LHCN-M2 (cell line): ENCODE measurements around the gene SERPINA10. TPM values are rescaled to one million over a fixed set of nuclear protein-coding genes. Genes with fewer than 3 reads are reported as not detected.
"Not testable (repeated sequence)": the region's sequence is repeated elsewhere in the genome, so short reads cannot be mapped to it uniquely, and the experiment has no call there.

Source experiments
- DNase-seq: peaks from one replicate; pipeline ENCODE4 v3.0.0-alpha.2; 2012; ENCODE audit warnings: low read depth
- total RNA-seq: library from RNA; depleted of rRNA; stranded (reverse); fragments of >200 nt; gene quantifications from 2 replicates; pipeline ENCODE4 v1.2.3, GENCODE V29; 2014

The SERPINA10 gene
- total RNA-seq, 1 experiment from 2014 or later = not detected

DNA sequence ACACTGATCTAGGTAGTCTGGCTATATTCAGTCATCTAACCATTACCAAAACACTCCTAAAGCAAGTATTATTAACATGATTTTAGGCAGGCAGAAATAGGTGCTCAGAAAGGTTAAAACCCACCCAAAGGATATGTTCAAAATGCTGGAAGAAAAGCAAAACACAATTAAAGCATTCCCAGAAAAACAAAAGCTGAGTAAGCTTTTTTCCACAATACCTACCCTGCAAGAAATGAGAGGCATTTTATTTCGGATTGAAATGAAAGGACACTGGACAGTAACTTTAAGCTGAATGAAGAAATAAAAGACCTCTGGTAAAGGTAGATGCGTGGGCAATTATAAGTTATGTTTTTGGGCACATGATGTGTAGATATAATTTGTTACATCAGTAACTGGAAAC lies 21.8 kb upstream of the SERPINA10 start:
- DNase-seq = no peak

DNA sequence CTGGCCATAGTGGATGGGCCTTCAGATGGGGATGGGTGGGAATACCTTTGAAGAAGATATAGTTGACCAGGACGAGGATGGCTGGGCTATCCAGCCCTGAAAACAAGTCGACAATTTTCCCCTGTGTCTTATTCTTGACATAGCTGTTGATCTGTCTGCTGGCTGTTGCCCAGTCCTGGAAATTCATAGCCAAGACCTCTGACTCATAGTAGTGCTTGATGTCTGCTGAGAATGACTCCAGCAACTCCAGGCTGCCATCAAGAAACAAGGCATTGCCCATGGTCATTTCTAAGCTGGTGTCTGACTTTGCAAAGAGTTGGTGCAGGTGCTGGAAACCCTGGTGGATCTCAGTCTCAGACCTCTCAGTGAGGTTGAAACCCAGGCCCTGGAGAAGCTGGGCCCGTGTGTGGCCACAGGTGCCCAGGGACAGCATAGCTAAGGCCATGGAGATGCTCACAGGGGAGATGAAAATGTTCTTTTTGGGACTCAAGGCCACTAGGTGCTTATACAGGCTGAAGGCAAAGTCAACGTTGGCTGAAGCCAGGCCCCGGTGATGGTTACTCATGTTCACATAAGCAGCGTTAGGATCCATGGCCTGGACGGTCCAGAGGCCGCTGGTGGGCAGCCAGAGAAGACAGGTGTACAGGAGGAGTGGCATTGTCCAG lies 21.1 kb upstream of the SERPINA10 start:
- DNase-seq = no peak

DNA sequence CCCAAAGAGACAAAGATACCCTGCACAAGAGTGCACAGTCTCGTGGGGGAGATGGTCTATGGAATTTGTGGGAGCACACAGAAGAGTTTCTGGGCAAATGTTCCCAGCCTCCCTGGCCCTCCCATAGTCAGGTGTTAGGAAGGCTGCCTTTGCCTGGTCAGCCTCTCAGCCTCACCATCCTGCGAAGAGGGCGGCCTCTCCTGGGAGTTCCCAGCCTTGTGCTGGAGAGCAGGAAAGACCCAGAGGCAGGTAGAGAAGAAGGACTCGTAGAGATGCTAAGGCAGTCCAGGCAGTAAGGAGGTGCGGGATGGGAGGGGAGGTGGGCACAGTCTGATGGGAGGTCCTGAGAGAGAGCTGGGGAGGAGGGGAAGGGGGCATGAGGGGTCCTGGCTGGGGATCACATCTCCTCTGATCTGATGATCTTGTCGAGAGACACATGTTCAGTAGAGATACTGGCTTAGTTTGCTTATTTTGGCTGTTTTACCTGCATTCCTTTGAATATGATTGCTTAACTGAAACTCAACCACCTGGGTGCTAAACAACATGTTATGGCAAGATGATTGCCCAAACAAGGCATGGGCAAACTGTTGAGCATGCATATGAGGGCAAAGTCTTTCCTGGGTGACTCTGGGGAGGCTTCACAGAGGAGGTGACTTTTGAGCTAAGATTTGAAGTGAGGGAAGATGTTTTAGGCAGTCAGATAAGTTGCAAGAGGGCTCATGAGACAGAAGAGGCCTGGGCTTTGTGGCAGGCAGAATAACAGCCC lies 19.6 kb upstream of the SERPINA10 start:
- no peak for DNase-seq

DNA sequence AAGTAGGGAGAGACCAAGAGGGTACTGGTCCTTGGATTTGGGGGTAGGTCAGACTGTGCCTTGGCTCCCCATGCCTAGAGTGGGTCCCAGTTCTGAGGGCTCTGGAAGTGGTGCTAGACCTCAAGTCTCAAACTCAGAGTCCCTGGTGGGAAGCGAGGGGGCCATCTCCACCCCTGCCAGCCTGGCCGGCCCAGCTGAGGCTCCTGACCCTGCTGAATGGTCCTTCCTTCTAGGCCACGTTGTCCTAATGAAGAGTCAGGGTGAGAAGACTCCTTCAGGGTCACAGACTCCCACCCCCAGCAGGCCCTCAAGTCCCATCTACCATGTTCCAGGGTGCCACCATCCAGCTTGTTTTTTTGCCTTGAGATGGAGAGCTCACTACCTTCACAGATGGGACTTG lies 17.2 kb upstream of the SERPINA10 start:
- DNase-seq = no peak

DNA sequence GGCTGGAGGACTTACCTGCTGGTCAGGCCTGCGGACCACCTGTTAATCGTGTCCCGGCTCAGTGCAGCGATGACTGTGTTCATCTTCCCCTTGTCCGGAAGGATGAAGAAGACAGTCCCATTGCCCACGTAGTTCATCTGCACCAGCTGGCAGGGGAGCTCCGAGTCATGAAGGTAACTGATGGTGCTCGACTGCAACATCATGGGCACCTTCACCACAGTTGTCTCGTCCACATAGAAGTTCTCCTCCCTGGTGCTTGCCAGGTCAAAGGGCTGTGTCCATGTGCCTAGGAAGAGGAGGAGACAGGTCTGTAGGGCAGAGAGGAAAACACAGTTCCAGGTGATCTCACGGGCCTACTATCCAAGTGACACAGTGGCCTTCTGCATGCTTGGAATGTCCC lies 16.7 kb upstream of the SERPINA10 start:
- no peak for DNase-seq

DNA sequence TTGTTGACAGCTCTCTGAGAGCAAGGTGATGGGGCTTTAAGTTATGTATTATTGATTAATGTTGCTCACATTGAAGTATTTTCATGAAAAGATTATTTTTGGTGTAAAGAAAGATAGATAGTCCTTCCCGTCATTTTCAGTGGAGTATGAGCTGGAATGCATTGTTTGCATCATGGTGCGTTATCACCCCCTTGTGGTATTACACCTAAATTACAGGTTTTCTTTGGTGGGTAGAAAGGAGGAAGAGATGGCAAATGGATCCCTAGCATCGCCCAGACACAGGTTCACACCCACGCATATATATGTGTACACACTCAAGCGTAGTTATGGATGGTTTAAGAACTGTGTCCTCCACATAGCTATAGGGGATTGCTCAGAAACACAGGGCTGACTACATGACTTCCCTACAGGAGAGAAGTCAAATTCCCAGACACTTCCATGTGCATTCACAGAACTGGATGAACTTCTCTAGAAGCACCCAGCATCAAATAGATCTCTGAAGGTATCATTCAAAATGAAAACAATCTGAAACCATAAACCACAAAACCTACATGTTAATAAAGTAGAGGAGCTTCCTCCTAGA lies 14.4 kb upstream of the SERPINA10 start:
- no peak for DNase-seq

DNA sequence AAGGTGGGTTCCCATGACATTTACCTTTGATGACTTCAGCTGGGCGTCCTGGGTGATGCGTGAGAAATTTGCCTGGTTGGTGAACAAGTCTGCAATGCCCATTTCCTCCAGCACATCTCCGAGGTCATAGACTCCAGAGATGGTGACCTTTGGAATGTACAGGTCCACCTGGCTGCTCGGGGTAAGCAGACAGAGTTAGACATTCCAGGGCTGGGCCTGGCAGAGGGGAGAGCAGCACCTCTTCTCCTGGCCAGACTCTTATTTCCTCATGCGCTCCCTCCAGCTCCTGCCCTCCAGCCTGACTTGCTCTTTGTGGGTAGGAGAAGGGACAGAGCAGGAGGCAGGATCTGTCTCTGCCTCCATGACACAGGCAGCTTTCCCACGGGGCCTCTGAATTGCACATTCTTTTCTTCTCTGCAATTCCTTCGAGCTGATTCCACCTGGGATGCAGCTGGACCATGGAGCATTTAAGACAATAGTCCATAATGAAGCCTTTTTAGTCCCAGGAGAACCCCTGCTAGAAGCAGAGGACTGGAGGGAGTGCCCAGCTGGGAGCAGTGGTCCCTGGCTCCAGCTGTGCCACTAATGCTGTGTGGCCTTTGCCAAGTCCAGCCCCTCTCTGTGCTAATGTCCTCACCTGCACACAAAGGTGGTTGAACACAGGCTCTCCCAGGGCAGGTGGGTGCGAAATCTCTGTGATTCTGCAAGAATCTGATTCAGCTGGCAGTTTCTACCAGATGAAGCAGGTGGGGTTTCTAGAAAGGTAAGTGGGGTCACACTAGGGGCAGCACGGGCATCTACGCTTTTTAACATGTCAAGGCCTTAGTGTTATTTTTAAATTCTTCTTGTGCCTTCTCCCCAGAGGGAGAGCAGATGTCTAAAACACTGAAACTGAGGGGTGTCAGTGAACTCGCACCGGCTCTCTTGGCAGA lies 13.2 kb upstream of the SERPINA10 start:
- DNase-seq = no peak

DNA sequence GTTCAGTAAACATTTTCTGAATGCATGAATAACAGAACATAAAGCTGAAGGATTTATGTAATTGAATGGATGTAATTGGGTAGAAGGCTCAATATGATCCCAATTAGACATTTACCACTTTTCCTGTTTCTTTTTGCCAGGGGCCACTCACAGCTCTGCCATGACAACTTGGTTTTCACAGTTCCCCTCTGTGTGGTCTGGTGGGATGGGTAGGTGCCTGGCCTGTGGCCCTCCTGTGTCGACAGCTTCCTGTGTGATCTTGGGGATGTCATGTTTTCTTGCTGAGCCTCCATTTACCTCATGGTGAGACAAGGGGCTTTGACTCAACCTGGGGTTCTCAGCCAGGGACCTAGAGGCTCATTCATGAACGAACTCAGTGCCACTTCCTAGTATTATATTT lies 12.6 kb upstream of the SERPINA10 start:
- DNase-seq = no peak

DNA sequence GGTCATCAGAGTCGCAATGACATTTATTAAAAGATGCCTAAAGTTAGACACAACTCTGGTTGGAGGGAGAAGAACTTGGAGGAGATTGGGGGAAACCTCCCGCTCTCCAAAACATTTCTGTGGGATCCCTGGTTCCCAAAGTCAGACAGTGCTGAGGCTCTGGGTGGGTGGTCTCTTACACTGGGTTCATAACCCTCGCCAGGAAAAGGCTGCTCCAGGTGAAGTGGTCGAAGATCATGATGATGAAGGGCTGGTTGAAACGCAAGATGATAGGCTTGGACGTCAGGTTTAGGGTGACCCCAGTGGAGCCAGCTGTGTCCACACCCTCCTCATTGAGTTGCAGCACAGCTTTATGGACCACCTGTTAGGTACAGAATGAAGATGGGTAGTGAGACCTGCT lies 11.2 kb upstream of the SERPINA10 start:
- DNase-seq = no peak

DNA sequence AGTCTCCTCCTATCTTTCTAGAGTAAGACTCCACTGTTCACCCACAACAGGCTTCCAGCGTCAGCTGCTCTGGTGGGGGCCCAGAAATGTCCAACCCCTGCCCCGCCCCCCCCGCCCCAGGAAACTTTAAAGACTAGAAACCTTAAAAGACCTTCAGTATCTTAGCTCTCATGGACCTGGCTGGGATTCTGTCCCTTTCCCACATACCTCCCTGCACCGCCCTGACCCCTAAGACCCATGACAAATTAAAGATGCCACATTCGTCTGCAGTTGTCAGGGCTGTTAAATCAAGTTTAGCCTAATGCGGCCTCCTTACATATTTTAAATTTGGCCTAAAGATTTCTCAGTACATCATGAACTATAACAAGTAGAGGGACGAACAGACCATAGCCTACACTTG lies 10.0 kb upstream of the SERPINA10 start:
- DNase-seq = no peak

DNA sequence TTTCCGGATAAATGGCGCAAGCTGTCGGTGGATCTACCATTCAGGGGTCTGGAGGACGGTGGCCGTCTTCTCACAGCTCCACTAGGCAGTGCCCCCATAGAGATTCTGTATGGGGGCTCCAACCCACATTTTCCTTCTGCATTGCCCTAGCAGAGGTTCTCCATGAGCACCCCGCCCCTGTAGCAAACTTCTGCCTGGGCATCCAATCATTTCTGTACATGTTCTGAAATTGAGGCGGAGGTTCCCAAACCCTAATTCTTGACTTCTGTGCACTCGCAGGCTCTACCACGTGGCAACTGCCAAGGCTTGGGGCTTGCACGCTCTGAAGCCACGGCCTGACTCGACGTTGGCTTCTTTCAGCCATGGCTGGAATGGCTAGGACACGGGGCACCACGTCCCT lies 5.1 kb upstream of the SERPINA10 start:
- no peak for DNase-seq

DNA sequence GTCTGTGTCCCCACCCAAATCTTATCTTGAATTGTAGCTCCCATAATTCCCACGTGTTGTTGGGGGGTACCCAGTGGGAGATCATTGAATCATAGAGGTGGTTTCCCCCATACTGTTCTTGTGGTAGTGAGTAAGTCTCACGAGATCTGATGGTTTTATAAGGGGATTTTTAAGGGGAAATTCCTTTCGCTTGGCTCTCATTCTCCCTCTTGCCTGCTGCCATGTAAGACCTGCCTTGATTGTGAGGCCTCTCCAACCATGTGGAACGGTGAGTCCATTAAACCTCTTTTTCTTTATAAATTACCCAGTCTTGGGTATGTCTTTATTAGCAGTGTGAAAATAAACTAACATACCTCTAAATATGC lies 3.1 kb upstream of the SERPINA10 start:
- not testable (repeated sequence) for DNase-seq

DNA sequence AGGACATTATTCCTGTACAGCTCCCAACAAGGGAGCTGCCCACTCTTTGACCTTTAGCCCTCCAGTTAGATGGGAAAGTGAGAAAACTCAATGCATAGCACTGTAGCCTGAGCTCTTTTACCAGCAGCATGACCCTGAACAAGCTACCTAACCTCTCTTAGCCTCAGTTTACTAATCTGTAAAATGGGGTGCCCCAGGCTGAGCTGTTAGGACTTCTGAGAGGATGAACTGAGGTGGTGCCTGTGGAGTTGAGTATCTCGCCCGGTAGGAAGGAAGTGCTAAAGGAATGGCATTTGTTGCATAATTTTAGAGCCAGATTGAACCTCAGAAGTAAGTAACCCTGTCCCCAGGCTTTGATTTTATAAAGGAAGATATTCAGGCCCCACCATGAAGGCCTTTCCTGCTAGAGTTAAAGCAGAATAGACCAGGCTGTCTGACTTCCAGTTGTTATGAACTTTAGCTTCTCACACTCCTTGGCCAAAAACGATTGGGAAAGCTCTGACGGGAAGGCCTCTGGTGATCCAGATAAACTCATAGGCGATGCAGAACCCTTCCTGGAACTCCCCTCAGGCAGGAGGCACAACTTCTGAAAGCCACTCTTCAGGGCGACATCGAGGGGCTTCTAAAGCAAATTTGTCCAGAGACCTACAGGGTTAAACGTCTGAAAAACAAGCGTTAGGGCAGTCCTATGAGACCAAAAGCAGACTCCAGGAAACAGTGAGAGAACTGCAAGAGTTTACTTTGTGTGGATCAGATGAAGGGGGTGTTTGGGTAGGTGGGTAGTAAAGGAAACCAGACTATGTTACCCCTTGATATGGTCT lies 2.5 kb upstream of the SERPINA10 start:
- DNase-seq = no peak

DNA sequence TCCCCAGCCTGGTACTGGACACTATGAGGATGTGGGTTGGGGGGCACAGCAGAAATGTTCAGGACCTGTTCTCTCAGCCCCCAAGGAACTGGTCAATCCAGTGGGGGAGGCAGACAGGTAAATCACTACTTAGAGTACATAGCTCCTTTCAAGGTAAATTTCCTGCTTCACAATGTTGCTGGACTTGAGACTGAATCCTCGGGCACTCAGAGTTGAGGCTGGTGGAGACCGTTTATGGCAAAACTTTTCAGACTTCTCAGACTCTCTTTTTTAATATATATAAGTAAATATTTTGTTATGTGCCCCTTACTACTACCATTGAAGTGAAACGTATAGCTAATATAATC lies 483 bp upstream of the SERPINA10 start:
- DNase-seq = no peak

DNA sequence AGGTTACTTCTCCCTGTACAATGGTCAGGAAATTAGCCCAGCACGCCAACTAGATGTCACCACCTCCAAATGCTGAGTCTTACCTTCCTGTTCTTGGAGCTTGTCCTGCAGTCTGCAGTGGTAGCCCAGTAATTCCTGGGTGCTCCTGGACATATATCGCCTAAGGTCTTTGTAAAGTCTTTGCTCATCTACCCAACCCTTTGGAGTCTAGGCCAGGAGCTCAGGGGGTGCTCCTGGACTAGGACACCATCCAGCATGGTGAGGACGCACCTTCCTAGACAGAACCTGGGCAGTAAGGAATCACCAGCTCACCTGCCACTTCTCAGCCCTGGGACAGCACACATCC lies 569 bp downstream of the SERPINA10 start:
- no peak for DNase-seq

DNA sequence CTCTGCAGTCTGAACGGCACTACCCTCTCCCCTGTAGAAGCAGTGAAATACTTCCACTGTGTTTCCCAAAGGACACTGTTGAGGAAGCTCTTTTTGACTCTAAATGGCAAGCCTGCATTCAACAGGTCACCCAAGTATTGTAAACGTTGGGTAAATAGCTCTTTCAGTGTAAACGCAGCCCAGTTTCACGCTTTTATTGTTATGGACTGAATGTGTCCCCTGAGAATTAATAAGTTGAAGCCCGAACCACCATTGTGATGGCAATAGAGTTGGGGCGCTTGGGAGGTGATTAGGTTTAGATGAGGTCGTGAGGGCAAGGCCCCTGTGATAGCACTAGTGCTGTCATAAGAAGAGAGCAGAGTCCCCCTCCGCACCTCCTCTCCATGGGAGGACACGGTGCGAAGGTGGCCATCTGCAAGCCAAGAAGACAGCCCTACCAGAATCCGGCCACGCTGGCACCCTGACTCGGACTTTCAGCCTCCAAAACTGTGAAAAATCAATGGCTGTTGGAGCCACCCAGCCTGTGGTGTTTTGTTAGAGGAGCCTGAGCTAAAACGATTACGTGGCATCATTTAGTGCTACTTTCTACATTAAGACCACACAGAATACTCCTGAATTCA lies 1.1 kb downstream of the SERPINA10 start:
- DNase-seq = no peak

DNA sequence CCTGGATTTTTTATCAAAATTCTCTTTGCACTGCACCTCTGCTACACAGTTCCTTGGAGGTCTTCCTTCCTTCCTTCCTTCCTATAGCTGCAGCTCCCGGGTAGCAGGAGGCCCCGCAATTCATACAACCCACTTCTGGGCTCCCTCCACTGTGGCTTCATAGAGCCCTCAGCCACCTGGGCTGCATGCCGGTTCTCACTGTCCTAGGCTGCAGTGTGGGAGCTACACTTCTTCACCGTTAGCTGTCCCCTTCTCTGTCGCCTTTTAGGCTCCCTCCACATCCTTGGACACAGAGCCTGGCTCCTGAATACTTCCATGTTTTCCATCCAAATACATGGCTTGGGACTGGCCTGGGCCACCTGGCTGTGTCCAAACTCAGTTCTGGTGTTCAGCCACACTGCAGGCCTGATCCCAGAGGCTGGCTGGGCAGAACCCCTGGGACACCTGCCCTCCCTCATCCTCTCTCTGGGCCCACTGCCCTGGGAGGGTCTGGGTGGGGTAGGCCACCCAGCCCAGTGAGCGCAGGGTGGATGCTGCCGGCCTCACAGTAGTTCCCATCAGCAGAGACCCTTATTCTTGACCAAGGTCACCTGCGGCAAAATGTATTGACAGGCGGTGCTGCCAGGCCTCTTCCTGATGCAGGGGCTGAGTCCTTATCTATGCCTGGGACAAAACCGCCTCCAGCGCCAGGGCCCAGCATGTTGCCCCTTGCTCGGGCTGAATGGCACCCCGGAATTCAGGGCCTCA lies 1.7 kb downstream of the SERPINA10 start:
- no peak for DNase-seq

DNA sequence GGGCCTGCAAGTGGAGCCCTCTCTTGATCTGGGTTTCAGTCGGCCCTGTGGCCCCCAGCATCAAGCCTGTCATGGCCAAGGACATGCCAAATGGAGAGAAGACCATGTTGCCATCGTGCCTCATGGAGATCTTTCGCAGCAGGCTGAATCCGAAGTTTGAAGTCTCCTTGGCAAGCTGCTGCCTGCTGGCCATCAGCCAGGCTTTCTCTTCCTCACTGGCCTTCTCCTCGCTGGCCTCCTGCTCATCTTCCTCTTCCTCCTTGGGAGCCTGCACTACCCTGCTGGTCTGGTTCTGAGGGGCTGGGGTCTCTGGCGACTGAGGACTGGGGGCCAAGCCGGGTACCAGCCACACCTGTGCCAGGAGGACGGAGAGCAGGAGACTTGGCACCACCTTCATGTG lies 2.9 kb downstream of the SERPINA10 start:
- no peak for DNase-seq

DNA sequence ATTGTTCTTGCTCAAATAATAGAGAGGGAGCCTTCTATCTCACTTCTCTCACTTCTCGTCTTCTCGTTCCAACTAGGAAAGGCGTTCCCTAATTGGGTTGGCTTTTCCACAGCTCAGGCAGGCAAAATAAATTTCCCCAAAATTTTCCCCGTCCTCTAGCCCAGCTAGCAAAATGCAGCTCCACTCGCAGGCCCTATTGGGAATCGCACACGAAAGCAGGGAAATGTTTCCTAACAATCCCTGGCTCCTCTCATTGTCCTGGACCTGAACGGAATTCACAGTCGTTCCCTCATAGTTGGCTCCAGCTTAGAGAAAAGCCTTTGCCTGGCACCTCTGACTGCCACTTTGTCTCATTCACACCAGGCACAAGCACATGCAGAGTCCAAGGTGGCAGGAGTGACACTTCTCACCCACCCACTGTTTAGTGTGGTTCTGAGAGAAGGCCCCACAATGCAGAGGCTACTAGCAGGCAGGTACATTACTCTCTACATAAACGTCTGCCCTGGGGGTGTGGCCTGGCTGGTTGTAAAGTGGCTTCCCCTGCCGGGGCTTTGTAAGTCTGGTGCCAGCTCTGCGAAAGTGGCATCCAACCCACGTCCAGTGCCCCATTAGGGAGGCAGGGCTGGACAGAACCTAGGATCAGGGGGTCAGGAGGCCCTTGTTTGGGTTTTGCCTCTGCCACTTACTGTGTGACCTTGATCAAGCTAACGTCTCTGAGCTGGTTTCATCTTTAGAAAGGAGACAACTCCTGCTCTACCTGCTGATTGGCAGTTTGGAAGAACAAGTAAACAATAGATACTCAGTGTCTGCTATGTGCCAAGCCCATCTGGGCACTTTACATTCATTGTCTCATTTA lies 4.2 kb downstream of the SERPINA10 start:
- no peak for DNase-seq
